ENCODE results near the gene FGFR1OP2.

FGFR1OP2 gene

DNA sequence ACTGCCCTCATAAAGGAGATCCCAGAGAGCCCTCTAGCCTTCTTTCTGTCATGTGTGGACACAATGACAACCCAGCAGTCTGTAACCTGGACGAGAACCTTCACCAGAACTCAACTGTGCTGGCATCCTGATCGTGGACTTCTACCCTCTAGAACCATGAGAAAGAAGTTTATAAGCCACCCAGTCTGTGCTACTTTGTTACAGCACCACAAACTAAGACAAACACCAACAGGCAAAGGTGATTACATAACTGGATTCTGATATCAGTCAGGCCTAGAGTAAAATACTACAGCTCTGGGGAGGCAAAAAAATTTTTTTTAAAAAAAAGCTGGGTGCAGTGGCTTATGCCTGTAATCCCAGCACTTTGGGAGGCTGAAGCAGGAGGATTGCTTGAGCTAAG, 57.4 kb downstream of the FGFR1OP2 start:
- H3K4me2 ChIP-seq, result no peak overlapping the region
- H4K20me1 ChIP-seq, result 0 out of 2 replicates have a peak, but pooled peaks cover 13% of the 10 kb centered on the region
- H3K27me3 ChIP-seq, result no peaks in the 10 kb centered on the region
- H3K9me3 ChIP-seq, result no peaks in the 10 kb centered on the region
- no peak overlapping the region for H3K27ac ChIP-seq
- peaks cover 2% of the 10 kb centered on the region for H3K4me1 ChIP-seq
- H3K36me3 ChIP-seq, result peaks cover 89% of the 10 kb centered on the region
- TF ChIP-seq Cebpa-rat (IDR thresholded peaks at IDR 0.05), result no peak
- no peak overlapping the region for H3K4me3 ChIP-seq
- H3K9ac ChIP-seq, result no peak overlapping the region

DNA sequence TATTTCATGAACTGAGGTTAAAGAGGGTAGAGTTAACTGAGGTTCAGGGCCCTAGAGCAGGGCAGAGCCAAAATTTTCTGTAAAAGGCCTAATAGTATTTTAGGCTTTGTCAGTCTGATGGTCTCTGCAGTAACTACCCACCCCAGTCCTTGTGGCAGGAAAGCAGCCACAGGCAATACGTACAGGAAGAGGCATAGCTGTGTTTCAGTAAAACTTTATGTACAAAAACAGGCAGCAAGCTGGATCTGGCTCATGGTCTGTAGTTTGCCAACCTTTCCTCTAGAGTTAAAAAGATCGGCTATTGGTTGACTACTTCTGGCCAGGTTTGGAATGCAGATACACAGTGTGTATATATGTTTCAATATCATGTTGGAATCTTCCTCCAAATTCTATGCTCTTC, 58.7 kb downstream of the FGFR1OP2 start:
- Histone ChIP-seq H3K4me2 (no peak overlapping the region), H3K4me3 (no peak overlapping the region), H3K27ac (no peak overlapping the region), H3K4me1 (peaks cover 15% of the 10 kb centered on the region), H3K36me3 (peaks cover 86% of the 10 kb centered on the region), H3K9ac (no peak overlapping the region), H4K20me1 (0 out of 2 replicates have a peak, but pooled peaks cover 13% of the 10 kb centered on the region), H3K9me3 (no peaks in the 10 kb centered on the region), H3K27me3 (no peaks in the 10 kb centered on the region)
- no peak for TF ChIP-seq Cebpa-rat (IDR thresholded peaks at IDR 0.05)

GRCh38 chr12:27000961-27001360, 62.7 kb downstream of the FGFR1OP2 start:
- H3K9me3 ChIP-seq, result no peaks in the 10 kb centered on the region
- H4K20me1 ChIP-seq, result peaks cover 36% of the 10 kb centered on the region
- peaks cover 16% of the 10 kb centered on the region for H3K4me1 ChIP-seq
- no peak overlapping the region for H3K9ac ChIP-seq
- H3K4me3 ChIP-seq, result no peak overlapping the region
- TF ChIP-seq Cebpa-rat (IDR thresholded peaks at IDR 0.05), result no peak
- peaks cover 53% of the 10 kb centered on the region for H3K36me3 ChIP-seq
- no peak overlapping the region for H3K27ac ChIP-seq
- H3K27me3 ChIP-seq, result no peaks in the 10 kb centered on the region
- H3K4me2 ChIP-seq, result peak overlapping the region; percentile 60

- no peaks in the 10 kb centered on the region for H3K27me3 ChIP-seq
- no peak for TF ChIP-seq Cebpa-rat (IDR thresholded peaks at IDR 0.05)
- H3K9ac ChIP-seq, result no peak overlapping the region
- H3K4me2 ChIP-seq, result peak overlapping the region; percentile 60
- no peak overlapping the region for H3K27ac ChIP-seq
- H3K9me3 ChIP-seq, result no peaks in the 10 kb centered on the region
- no peak overlapping the region for H3K4me3 ChIP-seq
- peaks cover 38% of the 10 kb centered on the region for H4K20me1 ChIP-seq
- H3K4me1 ChIP-seq, result peaks cover 16% of the 10 kb centered on the region
- peaks cover 47% of the 10 kb centered on the region for H3K36me3 ChIP-seq
Measured at GRCh38 chr12:27001663-27002062, 63.4 kb downstream of the FGFR1OP2 start.

- Histone ChIP-seq H3K9ac (no peak overlapping the region), H3K4me1 (peaks cover 16% of the 10 kb centered on the region), H4K20me1 (peaks cover 38% of the 10 kb centered on the region), H3K36me3 (peaks cover 42% of the 10 kb centered on the region), H3K9me3 (no peaks in the 10 kb centered on the region), H3K27me3 (no peaks in the 10 kb centered on the region), H3K4me3 (no peak overlapping the region), H3K4me2 (peak overlapping the region; percentile 60), H3K27ac (no peak overlapping the region)
- TF ChIP-seq Cebpa-rat (IDR thresholded peaks at IDR 0.05), result no peak
Measured at GRCh38 chr12:27002141-27002540, 63.9 kb downstream of the FGFR1OP2 start.

DNA sequence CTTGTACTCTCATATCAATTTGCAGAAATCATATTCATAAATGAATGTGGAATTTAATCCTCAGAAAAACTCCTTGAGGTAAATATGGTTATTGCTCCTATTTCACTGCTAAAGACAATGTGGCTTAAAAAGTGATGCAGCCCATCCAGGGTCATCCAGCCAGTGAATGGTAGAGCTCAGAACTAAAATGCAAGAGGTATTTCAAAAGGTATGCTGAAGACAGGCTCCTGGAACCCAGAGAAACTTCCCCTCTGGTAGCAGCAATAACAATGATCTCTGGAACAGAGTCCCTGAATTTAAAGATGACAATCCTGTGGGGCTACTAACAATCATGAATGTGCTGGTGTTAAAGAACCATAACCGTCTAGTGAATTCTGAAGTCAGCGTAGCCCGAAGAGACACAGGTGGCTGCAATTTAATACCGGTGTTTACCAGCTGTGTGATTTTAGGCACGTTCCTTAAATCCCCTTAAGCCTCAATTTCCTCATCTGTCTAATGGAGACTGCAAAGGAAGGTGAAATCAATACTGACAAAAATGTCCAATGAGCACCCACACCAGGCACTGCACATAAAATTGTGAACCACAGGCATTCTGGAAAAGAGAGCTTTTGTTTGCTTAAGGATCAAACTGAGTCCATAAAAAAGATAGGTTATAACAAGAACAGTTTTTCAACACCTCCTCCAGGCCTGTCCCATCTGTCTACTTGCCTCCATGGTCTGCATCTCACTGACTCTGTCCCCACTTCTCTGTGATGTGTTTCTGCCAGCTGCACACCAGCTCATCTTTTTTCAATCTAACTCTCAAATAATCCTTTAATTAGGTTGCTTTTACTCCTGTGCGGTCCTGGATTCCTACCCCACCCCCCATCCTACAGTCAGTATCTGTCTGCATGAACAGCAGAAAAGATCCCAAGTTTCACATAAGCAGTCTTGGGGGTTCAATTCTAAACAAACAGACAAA, 65.4 kb downstream of the FGFR1OP2 start:
- Histone ChIP-seq H3K27me3 (no peaks in the 10 kb centered on the region), H3K27ac (no peak overlapping the region), H3K9ac (no peak overlapping the region), H3K9me3 (no peaks in the 10 kb centered on the region), H3K4me1 (peaks cover 16% of the 10 kb centered on the region), H3K4me3 (no peak overlapping the region), H3K36me3 (peaks cover 26% of the 10 kb centered on the region), H4K20me1 (peaks cover 44% of the 10 kb centered on the region), H3K4me2 (no peak overlapping the region)
- TF ChIP-seq Cebpa-rat (IDR thresholded peaks at IDR 0.05), result no peak

GRCh38 chr12:27005495-27005894, 67.2 kb downstream of the FGFR1OP2 start:
- no peak overlapping the region for H3K4me2 ChIP-seq
- peaks cover 25% of the 10 kb centered on the region for H3K4me1 ChIP-seq
- H4K20me1 ChIP-seq, result peaks cover 50% of the 10 kb centered on the region
- H3K27ac ChIP-seq, result no peak overlapping the region
- H3K27me3 ChIP-seq, result no peaks in the 10 kb centered on the region
- H3K9me3 ChIP-seq, result no peaks in the 10 kb centered on the region
- H3K4me3 ChIP-seq, result no peak overlapping the region
- peaks cover 11% of the 10 kb centered on the region; the same call in 1 of the 2 replicates for H3K36me3 ChIP-seq
- TF ChIP-seq Cebpa-rat (IDR thresholded peaks at IDR 0.05), result no peak
- H3K9ac ChIP-seq, result no peak overlapping the region

GRCh38 chr12:27006797-27007467, 68.7 kb downstream of the FGFR1OP2 start:
- Histone ChIP-seq H3K4me1 (peaks cover 25% of the 10 kb centered on the region), H3K9ac (no peak overlapping the region), H3K27me3 (no peaks in the 10 kb centered on the region), H3K27ac (no peak overlapping the region), H3K9me3 (no peaks in the 10 kb centered on the region), H3K4me2 (no peak overlapping the region), H3K36me3 (0 out of 2 replicates have a peak, but pooled peaks cover 10% of the 10 kb centered on the region), H3K4me3 (no peak overlapping the region), H4K20me1 (peaks cover 50% of the 10 kb centered on the region)
- TF ChIP-seq Cebpa-rat (IDR thresholded peaks at IDR 0.05), result no peak

DNA sequence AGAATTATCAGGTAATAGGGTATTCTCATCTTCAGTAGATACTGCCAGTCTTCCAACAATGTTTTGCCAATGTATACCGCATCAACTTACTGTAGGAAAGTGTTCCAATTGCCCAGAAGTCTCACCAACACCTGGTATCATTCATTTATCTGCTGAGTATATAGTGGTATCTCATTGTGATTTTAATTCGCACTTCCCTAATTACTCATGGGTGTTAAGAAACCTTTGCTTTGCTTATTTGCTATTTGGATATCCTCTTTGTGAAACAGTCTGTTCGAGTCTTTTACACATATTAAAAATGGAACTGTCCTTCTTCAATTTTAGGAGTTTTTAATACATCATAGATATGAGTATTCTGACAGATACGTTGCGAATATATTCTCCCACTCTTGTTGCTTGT, 69.8 kb downstream of the FGFR1OP2 start:
- H3K27ac ChIP-seq, result no peak overlapping the region
- no peaks in the 10 kb centered on the region for H3K27me3 ChIP-seq
- peaks cover 43% of the 10 kb centered on the region for H4K20me1 ChIP-seq
- H3K9me3 ChIP-seq, result no peaks in the 10 kb centered on the region
- no peak for TF ChIP-seq Cebpa-rat (IDR thresholded peaks at IDR 0.05)
- H3K4me2 ChIP-seq, result no peak overlapping the region
- peaks cover 35% of the 10 kb centered on the region for H3K4me1 ChIP-seq
- H3K9ac ChIP-seq, result no peak overlapping the region
- H3K36me3 ChIP-seq, result 0 out of 2 replicates have a peak, but pooled peaks cover 5% of the 10 kb centered on the region
- no peak overlapping the region for H3K4me3 ChIP-seq

DNA sequence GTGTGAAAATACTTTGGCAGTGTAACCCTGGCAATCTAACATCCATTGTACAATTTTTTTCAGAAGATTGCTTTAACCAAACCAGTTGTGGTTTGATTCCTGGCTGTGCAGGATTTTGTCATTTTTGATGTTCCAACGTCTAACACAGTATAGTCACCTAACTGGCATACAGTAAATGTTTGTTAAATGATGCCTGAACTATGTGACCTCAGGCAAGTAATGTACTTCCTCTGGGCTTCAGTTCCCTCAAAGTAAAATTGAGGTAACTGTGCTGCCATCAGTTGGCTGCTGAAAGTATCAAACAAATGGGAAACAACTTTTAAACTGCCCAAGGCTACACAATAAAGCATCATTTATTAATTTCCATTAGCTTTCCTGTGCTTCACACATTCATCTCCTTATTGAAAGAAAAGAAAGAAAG, 71.6 kb downstream of the FGFR1OP2 start:
- H3K4me3 ChIP-seq, result no peak overlapping the region
- no peak for TF ChIP-seq Cebpa-rat (IDR thresholded peaks at IDR 0.05)
- H3K27ac ChIP-seq, result no peak overlapping the region
- H3K36me3 ChIP-seq, result 0 out of 2 replicates have a peak, but pooled peaks cover 5% of the 10 kb centered on the region
- no peak overlapping the region for H3K9ac ChIP-seq
- H3K4me1 ChIP-seq, result peaks cover 44% of the 10 kb centered on the region
- peaks cover 26% of the 10 kb centered on the region; the same call in 1 of the 2 replicates for H4K20me1 ChIP-seq
- no peaks in the 10 kb centered on the region for H3K9me3 ChIP-seq
- H3K4me2 ChIP-seq, result peak overlapping the region; percentile 32; the same call in 1 of the 2 replicates
- H3K27me3 ChIP-seq, result no peaks in the 10 kb centered on the region
